A673 (cell line): ENCODE data around the gene ARSG. TPM values are rescaled to one million over a fixed set of nuclear protein-coding genes. Genes with fewer than 3 reads are reported as not detected.
"Not testable (repeated sequence)": the region's sequence is repeated elsewhere in the genome, so short reads cannot be mapped to it uniquely, and the experiment has no call there.

Experiments used
- BruUV-seq: library from RNA; stranded (reverse); fragments of 400-500 nt; replicated peaks from 2 replicates; lab custom pipeline; 2021; lab: Mats Ljungman, UMichigan
- CTCF ChIA-PET: fragments of 300-600 bp; sonication (Branson Sonifier 250); formaldehyde crosslinking; loops from one replicate; lab custom pipeline; 2022; ENCODE audit warnings: antibody characterized with exemption; lab: Charles Lee
- POLR2A ChIA-PET: fragments of 300-600 bp; sonication (Branson Sonifier 250); formaldehyde crosslinking; loops from one replicate; lab custom pipeline; 2022; ENCODE audit warnings: antibody characterized with exemption; ENCODE audit not compliant: low non-redundant PET; lab: Charles Lee
- DNase-seq: peaks from one replicate; pipeline ENCODE4 v3.0.0-alpha.2; 2015; ENCODE audit warnings: low spot score
- H3K27ac ChIP-seq: fragments of 200-600 bp; sonication (generic); 2 replicates; pipeline ENCODE4 v1.5.1; 2016; ENCODE audit warnings: mixed run types, low read depth, mild to moderate bottlenecking, mixed read lengths, antibody characterized with exemption, low read length; ENCODE audit not compliant: poor library complexity, severe bottlenecking
- H3K27me3 ChIP-seq: fragments of 200-600 bp; sonication (generic); replicated peaks from 2 replicates; pipeline ENCODE4 v1.6.1; 2017; ENCODE audit warnings: mixed run types, low read depth, mild to moderate bottlenecking, mixed read lengths, antibody characterized with exemption, low read length; ENCODE audit not compliant: insufficient read depth, poor library complexity
- H3K36me3 ChIP-seq: fragments of 200-600 bp; sonication (generic); 2 replicates; pipeline ENCODE4 v1.6.1; 2016; ENCODE audit warnings: mixed run types, mild to moderate bottlenecking, mixed read lengths, antibody characterized with exemption, low read length; ENCODE audit not compliant: insufficient read depth, poor library complexity, severe bottlenecking
- H3K4me1 ChIP-seq: fragments of 200-600 bp; sonication (generic); 2 replicates; pipeline ENCODE4 v1.6.1; 2017; ENCODE audit warnings: mixed run types, mild to moderate bottlenecking, mixed read lengths, antibody characterized with exemption, low read length; ENCODE audit not compliant: insufficient read depth, poor library complexity, severe bottlenecking
- H3K4me3 ChIP-seq: fragments of 200-600 bp; sonication (generic); 2 replicates; pipeline ENCODE4 v1.5.1; 2016; ENCODE audit warnings: low read depth, mixed run types, mild to moderate bottlenecking, mixed read lengths, low read length; ENCODE audit not compliant: poor library complexity, severe bottlenecking
- H3K9me3 ChIP-seq: fragments of 200-600 bp; sonication (generic); 2 replicates; pipeline ENCODE4 v1.6.1; 2016; ENCODE audit warnings: mixed run types, low read depth, mild to moderate bottlenecking, mixed read lengths, antibody characterized with exemption, low read length; ENCODE audit not compliant: poor library complexity, severe bottlenecking
- EZH2 ChIP-seq: fragments of 200-600 bp; sonication (generic); IDR thresholded peaks from 2 replicates; pipeline ENCODE4 v1.6.1; 2017; ENCODE audit warnings: borderline replicate concordance, low read depth, mild to moderate bottlenecking, mixed read lengths, antibody characterized with exemption, low read length; ENCODE audit not compliant: poor library complexity, severe bottlenecking
- intact Hi-C: fragments of 100-400 bp; cut with micrococcal nuclease; formaldehyde crosslinking; loops from one replicate; pipeline ENCODE4 v1.10.0; 2022; ENCODE audit not compliant: unreplicated experiment
- total RNA-seq: library from RNA; stranded (reverse); gene quantifications from 2 replicates; pipeline ENCODE4 v1.2.3, GENCODE V29; 2021
- TF ChIP-seq, protein P1 (sequence below): fragments of 300-800, 200-600 bp; sonication (generic); conservative IDR thresholded peaks from 2 replicates; pipeline ENCODE4 v1.5.1; 2017; ENCODE audit warnings: low read depth, mild to moderate bottlenecking, antibody characterized with exemption, low read length, moderate library complexity, mixed read lengths

ARSG gene
- total RNA-seq, 1 experiment from 2014 or later: 1.0 TPM

DNA sequence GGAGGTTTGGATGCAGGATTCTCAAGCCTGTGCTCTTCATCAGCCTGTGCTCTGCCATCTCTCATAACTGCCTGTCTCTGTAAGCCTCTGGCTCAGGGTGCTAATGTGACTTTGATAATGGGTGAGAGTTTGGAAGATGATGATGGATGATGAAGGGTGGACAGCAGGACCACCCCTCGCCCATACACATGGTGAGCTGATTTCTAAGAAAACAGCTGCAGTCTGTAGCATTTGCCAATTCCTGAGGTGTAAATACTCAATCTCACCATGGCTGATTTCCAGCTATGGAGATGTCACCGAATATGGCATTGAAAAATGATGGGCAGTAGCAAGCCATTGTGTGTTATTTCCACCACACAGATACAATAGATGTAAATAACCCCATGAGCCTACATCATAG is 74.2 kb downstream of the ARSG start:
- CTCF ChIA-PET: no interaction called here
- no TSS peak for BruUV-seq

DNA sequence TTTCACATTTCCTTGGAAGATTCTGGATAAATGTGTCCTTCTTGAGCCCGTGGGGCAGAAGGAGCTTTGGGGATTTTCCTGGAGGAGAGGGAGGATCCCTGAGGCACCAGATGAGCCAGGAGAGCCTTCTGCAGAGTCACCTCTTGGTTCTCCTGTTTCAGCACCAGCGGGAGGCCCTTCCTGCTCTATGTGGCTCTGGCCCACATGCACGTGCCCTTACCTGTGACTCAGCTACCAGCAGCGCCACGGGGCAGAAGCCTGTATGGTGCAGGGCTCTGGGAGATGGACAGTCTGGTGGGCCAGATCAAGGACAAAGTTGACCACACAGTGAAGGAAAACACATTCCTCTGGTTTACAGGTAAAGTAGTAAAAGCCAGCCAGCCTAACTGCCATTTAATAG is 77.1 kb downstream of the ARSG start:
- intact Hi-C loops: no loop called here
- BruUV-seq: no TSS peak
- CTCF ChIA-PET: no interaction called here
- H3K9me3 ChIP-seq: no peaks in the 10 kb centered on the region
- H3K27me3 ChIP-seq: no peaks in the 10 kb centered on the region
- no peak for DNase-seq
- no peaks in the 10 kb centered on the region for H3K36me3 ChIP-seq
- POLR2A ChIA-PET: no interaction called here
- no peaks in the 10 kb centered on the region for H3K4me1 ChIP-seq
- H3K27ac ChIP-seq: no peak overlapping the region
- no peak overlapping the region for H3K4me3 ChIP-seq
- TF ChIP-seq, protein P1, sequence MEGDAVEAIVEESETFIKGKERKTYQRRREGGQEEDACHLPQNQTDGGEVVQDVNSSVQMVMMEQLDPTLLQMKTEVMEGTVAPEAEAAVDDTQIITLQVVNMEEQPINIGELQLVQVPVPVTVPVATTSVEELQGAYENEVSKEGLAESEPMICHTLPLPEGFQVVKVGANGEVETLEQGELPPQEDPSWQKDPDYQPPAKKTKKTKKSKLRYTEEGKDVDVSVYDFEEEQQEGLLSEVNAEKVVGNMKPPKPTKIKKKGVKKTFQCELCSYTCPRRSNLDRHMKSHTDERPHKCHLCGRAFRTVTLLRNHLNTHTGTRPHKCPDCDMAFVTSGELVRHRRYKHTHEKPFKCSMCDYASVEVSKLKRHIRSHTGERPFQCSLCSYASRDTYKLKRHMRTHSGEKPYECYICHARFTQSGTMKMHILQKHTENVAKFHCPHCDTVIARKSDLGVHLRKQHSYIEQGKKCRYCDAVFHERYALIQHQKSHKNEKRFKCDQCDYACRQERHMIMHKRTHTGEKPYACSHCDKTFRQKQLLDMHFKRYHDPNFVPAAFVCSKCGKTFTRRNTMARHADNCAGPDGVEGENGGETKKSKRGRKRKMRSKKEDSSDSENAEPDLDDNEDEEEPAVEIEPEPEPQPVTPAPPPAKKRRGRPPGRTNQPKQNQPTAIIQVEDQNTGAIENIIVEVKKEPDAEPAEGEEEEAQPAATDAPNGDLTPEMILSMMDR: no peak
- TF ChIP-seq EZH2: no peak

More for the DNA sequence above, 74.2 kb downstream of the ARSG start:
- Histone ChIP-seq H3K4me1 (no peaks in the 10 kb centered on the region), H3K27ac (no peak overlapping the region), H3K36me3 (no peaks in the 10 kb centered on the region), H3K27me3 (no peaks in the 10 kb centered on the region), H3K9me3 (no peaks in the 10 kb centered on the region), H3K4me3 (no peak overlapping the region)
- DNase-seq: no peak
- intact Hi-C loops: no loop called here
- TF ChIP-seq, protein P1: no peak
- no peak for TF ChIP-seq EZH2
- POLR2A ChIA-PET: no interaction called here

DNA sequence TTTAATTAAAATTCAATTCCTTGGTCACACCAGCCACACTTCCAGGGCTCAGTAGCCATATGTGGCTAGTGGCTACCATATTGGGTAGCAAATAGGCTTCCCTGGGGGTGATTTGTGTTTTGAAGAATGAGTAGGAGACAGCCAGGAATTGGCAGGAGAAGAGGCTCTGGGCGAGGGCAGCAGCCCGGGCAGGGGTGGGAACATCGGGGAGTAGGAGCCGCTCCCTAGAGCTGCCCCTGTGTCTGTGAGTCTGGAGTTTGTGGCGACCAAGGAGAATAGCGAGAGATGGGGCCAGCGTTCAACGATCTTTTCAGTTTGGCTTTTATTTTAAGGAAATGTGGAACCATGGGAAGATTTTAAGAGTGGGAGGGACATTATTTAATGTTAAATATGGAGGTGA is 84.3 kb downstream of the ARSG start:
- ChIA-PET POLR2A (no interaction called here), CTCF (no interaction called here)
- no peaks in the 10 kb centered on the region for H3K36me3 ChIP-seq
- no peaks in the 10 kb centered on the region for H3K4me1 ChIP-seq
- TF ChIP-seq EZH2: no peak
- TF ChIP-seq, protein P1: no peak
- H3K4me3 ChIP-seq: no peak overlapping the region
- BruUV-seq: no TSS peak
- H3K27ac ChIP-seq: no peak overlapping the region
- H3K9me3 ChIP-seq: no peaks in the 10 kb centered on the region
- no peaks in the 10 kb centered on the region for H3K27me3 ChIP-seq
- intact Hi-C loops: no loop called here
- no peak for DNase-seq

DNA sequence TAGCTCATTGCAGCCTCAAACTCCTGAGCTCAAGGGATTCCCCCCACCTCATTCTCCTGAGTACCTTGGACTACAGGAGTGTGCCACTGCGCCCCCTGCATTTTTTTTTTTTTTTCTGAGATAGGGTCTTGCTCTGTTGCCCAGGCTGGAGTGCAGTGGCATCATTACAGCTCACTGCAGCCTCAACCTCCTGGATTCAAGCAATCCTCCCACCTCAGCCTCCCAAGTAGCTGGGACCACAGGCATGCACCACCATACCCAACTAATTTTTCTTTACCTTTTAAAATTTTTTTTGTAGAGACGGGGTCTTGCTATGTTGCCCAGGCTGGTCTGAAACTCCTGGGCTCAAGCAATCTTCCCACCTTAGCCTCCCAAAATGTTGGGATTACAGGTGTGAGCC is 84.9 kb downstream of the ARSG start:
- DNase-seq, CTCF ChIA-PET, H3K9me3 ChIP-seq, H3K4me1 ChIP-seq, H3K27me3 ChIP-seq, H3K36me3 ChIP-seq, POLR2A ChIA-PET, BruUV-seq, H3K27ac ChIP-seq, intact Hi-C loops, H3K4me3 ChIP-seq: not testable (repeated sequence)
